ACHN (cell line): ENCODE results near the gene FAN1.
A peak's percentile ranks its signal among the peaks of the same experiment; 100 is the strongest.

ENCODE experiments used
- DNase-seq: peaks from one replicate; pipeline ENCODE4 v3.0.0-alpha.2; 2015
- in situ Hi-C: cut with HindIII; loops from 2 replicates; pipeline ENCODE4 v1.10.0; 2017; ENCODE audit warnings: low sequenced_read_pairs, low pct_ligation_motif_present, low pct_unique_long_range_greater_than_20kb

Gene FAN1

DNA sequence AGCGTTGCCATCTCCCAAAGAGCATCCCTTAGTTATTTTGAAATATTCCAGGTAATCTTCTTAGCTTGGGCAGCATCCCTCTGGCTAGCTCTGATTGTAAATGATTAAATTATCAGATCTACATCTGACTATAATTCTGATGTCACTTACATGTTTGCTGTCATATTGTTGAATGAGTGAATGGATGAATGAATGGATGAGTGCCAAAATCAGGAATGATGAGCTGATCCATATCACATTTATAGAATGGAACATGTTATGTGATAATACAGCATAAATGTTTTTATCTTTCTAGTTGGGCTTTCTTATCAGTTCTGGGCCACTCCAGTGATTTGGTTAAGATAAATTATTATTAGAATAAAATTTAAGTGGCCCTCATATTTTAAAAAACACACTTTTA lies 14.0 kb downstream of the FAN1 start:
- in situ Hi-C loops = no loop called here
- no peak for DNase-seq

DNA sequence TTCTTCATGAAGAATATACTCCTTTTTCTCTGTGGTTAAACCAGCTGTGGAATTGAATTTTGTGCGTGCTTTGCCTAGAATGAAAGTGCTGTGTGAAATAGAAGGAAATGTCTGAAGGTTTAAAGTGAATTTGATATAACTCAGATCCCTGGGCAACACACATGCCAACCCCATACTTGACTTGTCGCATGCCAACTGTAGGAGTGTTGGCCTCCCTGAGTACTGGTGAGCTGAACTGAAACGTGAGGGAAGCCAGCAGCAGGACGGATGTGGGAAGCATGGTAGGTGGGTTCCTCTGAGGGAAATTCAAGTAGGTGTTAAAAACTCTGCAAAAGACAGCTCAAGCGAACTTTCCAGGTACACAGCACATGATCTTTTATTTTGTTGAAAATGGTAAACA lies 14.7 kb downstream of the FAN1 start:
- no peak for DNase-seq
- in situ Hi-C loops = no loop called here

DNA sequence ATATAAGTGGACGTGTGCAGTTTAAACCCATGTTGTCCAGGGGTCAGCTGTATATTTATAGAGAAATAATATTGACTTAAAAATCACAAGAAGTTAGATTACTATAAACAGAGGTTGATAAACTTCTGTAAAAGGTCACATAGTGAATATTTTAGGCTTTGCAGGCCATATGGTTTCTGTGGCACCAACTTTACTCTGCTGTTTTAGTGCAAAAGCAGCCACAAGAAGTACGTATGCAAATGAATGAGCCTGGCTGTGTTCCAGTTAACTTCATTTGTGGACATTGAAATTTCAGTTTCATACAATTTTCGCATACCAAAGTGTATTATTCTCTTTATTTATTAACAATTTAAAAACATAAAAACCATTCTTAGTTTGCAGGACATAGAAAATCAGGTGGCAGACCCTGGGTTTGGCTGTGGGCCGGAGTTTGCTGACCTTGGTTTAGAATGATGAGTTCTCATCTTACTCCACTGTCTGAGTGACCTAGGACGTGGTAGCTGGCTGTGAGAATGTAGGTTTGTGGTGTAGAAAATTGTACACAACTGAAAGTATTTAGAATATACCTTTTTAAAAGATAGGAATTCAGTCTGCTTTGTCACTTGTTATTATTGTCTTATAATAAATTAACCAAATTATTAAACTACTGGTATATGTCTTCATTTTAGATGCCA lies 16.3 kb downstream of the FAN1 start:
- no peak for DNase-seq
- in situ Hi-C loops = no loop called here

GRCh38 chr15:30921106-30921505 lies 17.4 kb downstream of the FAN1 start:
- in situ Hi-C loops = no loop called here
- DNase-seq = no peak

GRCh38 chr15:30921781-30922479 lies 18.2 kb downstream of the FAN1 start:
- in situ Hi-C loops = no loop called here
- DNase-seq = peak; percentile 44

- in situ Hi-C loops = no loop called here
Observed at GRCh38 chr15:30922480-30923311, 19.0 kb downstream of the FAN1 start.

GRCh38 chr15:30923429-30923828 lies 19.7 kb downstream of the FAN1 start:
- in situ Hi-C loops = no loop called here
- DNase-seq = no peak

More at GRCh38 chr15:30922480-30923311, 19.0 kb downstream of the FAN1 start:
- DNase-seq = peak; percentile 40

DNA sequence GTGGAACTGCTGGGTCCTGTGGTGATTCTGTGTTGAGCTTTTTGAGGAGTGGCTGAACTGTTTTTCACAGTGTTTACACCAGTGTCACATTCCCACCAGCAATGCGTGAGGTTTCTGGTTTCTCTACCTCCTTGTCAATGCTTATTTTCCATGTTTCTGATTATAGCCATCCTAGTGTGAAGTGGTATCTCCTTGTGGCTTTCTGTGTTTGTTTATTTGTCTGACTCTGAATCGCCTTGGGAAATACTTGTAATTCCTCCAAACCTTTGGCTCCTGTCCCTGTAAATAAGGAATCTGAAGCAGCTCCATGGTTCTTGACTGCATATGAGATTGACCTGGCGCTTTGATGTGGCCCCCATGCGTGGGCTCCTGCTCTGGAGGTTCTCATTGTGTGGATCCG lies 20.6 kb downstream of the FAN1 start:
- no peak for DNase-seq
- in situ Hi-C loops = no loop called here

GRCh38 chr15:30925686-30926085 lies 22.0 kb downstream of the FAN1 start:
- in situ Hi-C loops = no loop called here
- no peak for DNase-seq

- in situ Hi-C loops = no loop called here
- DNase-seq = no peak
Observed at GRCh38 chr15:30926161-30926560, 22.4 kb downstream of the FAN1 start.

DNA sequence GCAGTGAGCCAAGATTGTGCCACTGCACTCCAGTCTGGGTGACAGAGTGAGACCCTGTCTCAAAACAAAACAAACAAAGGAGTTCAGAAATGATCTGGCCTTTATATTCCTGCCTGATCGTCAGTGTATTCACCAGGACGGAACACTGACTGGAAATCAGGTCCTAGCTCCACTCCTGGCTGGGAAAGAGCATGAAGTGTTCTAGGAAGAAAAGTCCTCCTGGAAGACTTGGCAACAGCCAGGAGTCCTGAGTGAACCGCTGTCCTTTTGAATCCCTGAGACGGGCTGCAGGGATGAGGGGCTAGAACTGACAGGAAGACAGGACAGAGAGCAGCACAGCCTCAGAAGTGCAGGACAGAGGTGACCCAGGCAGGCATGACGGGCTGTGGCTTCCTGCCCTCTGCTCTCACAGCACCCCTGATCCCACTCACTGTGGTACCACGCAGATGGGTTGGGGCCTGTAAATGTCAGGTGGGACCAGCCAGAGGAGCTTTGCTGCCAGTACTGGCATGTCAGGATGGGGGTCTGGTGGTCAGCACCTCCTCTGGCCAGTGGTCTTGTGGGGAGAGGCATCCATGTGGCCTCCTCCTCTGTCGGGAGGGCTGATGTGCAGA lies 23.5 kb downstream of the FAN1 start:
- no peak for DNase-seq
- in situ Hi-C loops = no loop called here

DNA sequence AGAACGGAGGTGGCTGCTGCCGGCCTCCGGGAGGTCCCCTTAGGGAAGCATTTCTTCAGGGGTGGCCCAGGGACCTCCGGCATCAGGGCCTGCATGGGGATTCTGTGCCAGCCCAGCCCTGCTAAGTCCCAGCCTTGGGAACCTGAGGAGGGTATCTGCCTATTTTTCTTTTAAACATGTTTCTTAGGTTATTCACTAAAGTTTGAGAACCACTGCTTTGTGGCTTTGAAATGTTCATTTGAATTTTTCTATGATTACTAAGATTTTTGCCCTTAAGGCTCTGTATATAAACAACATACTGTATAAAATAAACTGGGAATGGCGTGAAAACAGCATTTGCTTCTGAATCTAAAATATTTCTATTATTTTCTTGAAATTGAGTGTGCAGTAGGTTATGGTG lies 24.4 kb downstream of the FAN1 start:
- in situ Hi-C loops = no loop called here
- DNase-seq = no peak

DNA sequence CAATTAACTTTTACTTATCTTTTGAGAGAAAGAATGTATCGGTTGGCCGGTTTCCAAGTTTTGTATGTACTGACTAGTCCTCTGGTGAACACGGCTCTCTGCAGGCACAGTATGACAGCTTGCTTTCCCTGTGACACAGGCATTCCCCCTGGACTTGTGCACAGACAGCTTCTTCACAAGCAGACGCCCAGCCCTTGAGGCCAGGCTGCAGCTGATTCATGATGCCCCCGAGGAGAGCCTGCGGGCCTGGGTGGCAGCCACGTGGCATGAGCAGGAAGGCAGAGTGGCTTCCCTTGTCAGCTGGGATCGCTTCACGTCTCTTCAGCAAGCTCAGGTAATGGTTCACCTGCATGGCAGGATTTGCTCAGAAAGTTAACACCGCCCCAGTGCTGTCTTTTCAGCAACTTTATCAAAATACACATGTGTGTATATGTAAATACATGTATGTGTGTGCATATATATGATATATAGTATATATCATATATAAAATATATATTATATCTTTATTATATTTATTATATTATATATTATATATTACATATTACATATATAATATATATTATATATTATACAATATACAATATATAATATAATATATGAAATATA lies 25.5 kb downstream of the FAN1 start:
- no peak for DNase-seq
- in situ Hi-C loops = no loop called here

DNA sequence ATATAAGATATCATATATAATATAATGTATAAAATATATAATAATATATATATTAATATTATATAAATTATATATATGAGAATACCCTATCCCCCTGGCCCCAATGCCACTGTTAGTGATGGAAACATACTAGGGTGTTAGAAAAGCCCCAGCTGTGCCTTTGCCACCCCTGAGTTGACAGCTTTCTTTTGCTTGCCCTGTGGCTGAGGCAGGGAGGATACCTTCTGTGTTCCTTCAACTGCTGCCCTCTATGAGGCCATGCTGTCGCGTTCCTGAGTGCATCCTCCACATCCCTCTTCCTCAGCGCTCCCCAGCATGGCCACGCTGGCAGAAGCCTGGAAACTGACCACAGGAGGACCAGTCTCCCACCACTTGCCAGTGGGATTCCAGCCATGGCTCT lies 26.3 kb downstream of the FAN1 start:
- DNase-seq = no peak
- in situ Hi-C loops = no loop called here

- DNase-seq = no peak
- in situ Hi-C loops = no loop called here
Observed at GRCh38 chr15:30930422-30930821, 26.7 kb downstream of the FAN1 start.

- in situ Hi-C loops = no loop called here
- no peak for DNase-seq
Observed at GRCh38 chr15:30933293-30933692, 29.6 kb downstream of the FAN1 start.

DNA sequence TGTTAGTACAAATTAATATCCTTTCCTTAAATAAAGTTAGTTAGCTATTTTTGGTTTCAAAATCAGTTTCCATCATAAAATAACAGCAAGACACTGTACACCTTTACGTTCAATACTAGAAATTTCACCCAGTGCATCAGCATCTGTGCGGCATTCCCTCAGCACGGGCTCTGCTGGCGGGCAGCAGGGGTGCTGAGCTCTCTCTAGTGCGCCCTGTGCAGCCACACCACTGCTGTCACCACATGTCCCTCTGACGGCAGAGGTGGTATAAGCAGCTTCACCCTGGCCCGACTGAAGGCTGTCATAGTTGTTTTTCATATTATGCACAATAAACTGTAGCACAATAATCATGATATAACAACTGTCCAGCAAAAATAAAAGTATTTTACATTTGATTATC lies 35.4 kb downstream of the FAN1 start:
- DNase-seq = no peak
- in situ Hi-C loops = no loop called here

DNA sequence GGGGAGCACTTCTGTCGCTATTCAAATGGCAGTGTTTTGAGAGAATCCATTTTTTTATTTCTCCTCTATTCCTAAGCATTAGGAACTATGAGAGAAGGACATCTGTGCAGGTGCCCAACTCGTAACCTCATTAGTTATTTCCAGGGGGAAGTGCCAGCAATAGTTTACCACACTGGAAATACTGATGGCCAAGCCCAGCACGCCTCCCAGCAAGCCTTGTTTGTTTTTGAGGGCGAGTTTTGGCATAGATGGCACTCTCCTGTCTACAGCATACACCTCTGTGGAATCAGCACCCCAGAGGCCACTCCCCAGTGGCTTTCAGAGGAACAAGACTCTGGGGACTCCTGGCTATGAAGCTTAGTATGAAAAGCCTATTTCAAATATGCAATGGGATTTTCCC lies 36.6 kb downstream of the FAN1 start:
- in situ Hi-C loops = no loop called here
- DNase-seq = no peak

GRCh38 chr15:30941520-30941919 lies 37.8 kb downstream of the FAN1 start:
- DNase-seq = no peak
- in situ Hi-C loops = no loop called here
